Activated T-cell treated with anti-CD3 and anti-CD28 coated beads, Interleukin-2, amount 50 U/mL, for 1 hour (primary cell): ENCODE measurements around the gene SV2C.
A peak's percentile ranks its signal among the peaks of the same experiment; 100 is the strongest.
"Not testable (repeated sequence)": the region's sequence is repeated elsewhere in the genome, so short reads cannot be mapped to it uniquely, and the experiment has no call there.

Source experiments
- DNase-seq: peaks from one replicate; pipeline ENCODE4 v3.0.0-alpha.2; 2020

The SV2C gene

GRCh38 chr5:76082772-76083554, at the start of gene SV2C:
SV2C (plus strand) TSS chr5:76083383; CDS start chr5:76131751, 48,368 bp downstream.
- DNase-seq = peak; percentile 26

- peak; percentile 20 for DNase-seq
Measured at GRCh38 chr5:76037736-76038151, 45.4 kb upstream of the SV2C start.

GRCh38 chr5:76038212-76038611, 45.0 kb upstream of the SV2C start:
- no peak for DNase-seq

- DNase-seq = no peak
Measured at GRCh38 chr5:76040806-76041205, 42.4 kb upstream of the SV2C start.

- no peak for DNase-seq
Measured at GRCh38 chr5:76041863-76042262, 41.3 kb upstream of the SV2C start.

GRCh38 chr5:76046741-76047140, 36.4 kb upstream of the SV2C start:
- no peak for DNase-seq

- DNase-seq = no peak
Measured at GRCh38 chr5:76050134-76050533, 33.0 kb upstream of the SV2C start.

GRCh38 chr5:76062502-76063041, 20.6 kb upstream of the SV2C start:
- DNase-seq = no peak

GRCh38 chr5:76065258-76065657, 17.9 kb upstream of the SV2C start:
- no peak for DNase-seq

- no peak for DNase-seq
Measured at GRCh38 chr5:76069061-76069735, 14.0 kb upstream of the SV2C start.

GRCh38 chr5:76074487-76075065, 8.6 kb upstream of the SV2C start:
- DNase-seq = no peak

- no peak for DNase-seq
Measured at GRCh38 chr5:76081811-76082771, 1.1 kb upstream of the SV2C start.

- DNase-seq = no peak
Measured at GRCh38 chr5:76083555-76084495, 642 bp downstream of the SV2C start.

GRCh38 chr5:76084496-76085242, 1.5 kb downstream of the SV2C start:
- DNase-seq = peak; percentile 26

- no peak for DNase-seq
Measured at GRCh38 chr5:76085243-76085579, 2.0 kb downstream of the SV2C start.

- no peak for DNase-seq
Measured at GRCh38 chr5:76086095-76086494, 2.9 kb downstream of the SV2C start.

- not testable (repeated sequence) for DNase-seq
Measured at GRCh38 chr5:76089156-76089555, 6.0 kb downstream of the SV2C start.

GRCh38 chr5:76091351-76091750, 8.2 kb downstream of the SV2C start:
- DNase-seq = no peak

- no peak for DNase-seq
Measured at GRCh38 chr5:76099286-76099702, 16.1 kb downstream of the SV2C start.

- DNase-seq = no peak
Measured at GRCh38 chr5:76099756-76100155, 16.6 kb downstream of the SV2C start.

- no peak for DNase-seq
Measured at GRCh38 chr5:76104027-76104426, 20.8 kb downstream of the SV2C start.
